IPS-18a (cell line): Measurements from ENCODE around the gene RERE.
A peak's percentile ranks its signal among the peaks of the same experiment; 100 is the strongest.
"Not testable (repeated sequence)": the region's sequence is repeated elsewhere in the genome, so short reads cannot be mapped to it uniquely, and the experiment has no call there.

Experiments used
- H3K27ac ChIP-seq: one replicate; pipeline ENCODE4 v1.5.1; 2013; ENCODE audit warnings: low read length
- H3K27me3 ChIP-seq: one replicate; pipeline ENCODE4 v1.6.1; 2013; ENCODE audit warnings: mild to moderate bottlenecking, low read length; ENCODE audit not compliant: control insufficient read depth, insufficient read depth
- H3K36me3 ChIP-seq: one replicate; pipeline ENCODE4 v1.6.1; 2013; ENCODE audit warnings: low read depth, low read length; ENCODE audit not compliant: control insufficient read depth
- H3K4me1 ChIP-seq: one replicate; pipeline ENCODE4 v1.6.1; 2013; ENCODE audit warnings: low read depth, low read length; ENCODE audit not compliant: control insufficient read depth
- H3K4me3 ChIP-seq: one replicate; pipeline ENCODE4 v1.5.1; 2013; ENCODE audit warnings: low read length
- H3K9ac ChIP-seq: one replicate; pipeline ENCODE4 v1.6.1; 2013; ENCODE audit warnings: mild to moderate bottlenecking, low read length, moderate library complexity
- H3K9me3 ChIP-seq: one replicate; pipeline ENCODE4 v1.6.1; 2013; ENCODE audit warnings: low read depth, low read length; ENCODE audit not compliant: control insufficient read depth

The RERE gene

DNA sequence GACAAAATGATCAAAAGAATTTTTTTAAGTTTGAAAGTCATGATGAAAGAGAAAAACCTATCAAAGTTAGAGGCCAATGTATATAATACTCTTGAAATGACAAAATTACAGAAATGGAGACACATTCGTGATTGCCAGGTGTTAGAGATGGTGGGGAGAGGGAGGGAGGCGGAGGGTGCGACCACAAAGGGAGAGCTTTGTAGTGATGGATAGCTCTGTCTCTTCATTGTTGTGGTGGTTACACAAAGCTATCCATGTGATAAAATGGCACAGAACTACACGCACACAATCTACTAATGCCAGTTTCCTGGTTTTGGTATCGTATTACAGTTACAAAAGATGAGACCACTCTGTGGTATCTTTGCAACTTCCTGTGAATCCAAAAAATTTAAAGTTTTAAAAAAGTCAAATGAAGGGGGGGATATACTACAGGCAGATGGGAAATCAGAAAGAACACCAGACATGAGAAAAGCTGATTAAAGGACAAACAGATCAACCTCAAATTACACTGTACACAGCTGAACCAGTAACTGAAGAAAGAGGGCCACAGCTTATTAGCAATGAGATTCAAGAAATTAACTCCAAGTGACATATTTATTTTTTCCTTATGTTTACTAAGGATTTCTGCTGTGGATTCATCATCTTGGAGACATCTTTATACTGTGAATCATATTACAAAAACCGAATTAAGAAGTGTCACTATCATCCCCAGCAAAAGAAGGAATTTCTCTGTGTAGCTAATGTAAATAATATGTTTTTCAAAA is 300.5 kb downstream of the RERE start:
- H3K9ac ChIP-seq: no peak overlapping the region
- H3K4me1 ChIP-seq: peaks cover 14% of the 10 kb centered on the region
- H3K4me3 ChIP-seq: no peak overlapping the region
- no peaks in the 10 kb centered on the region for H3K9me3 ChIP-seq
- H3K27me3 ChIP-seq: no peaks in the 10 kb centered on the region
- no peaks in the 10 kb centered on the region for H3K36me3 ChIP-seq
- peak overlapping the region; percentile 17 for H3K27ac ChIP-seq

DNA sequence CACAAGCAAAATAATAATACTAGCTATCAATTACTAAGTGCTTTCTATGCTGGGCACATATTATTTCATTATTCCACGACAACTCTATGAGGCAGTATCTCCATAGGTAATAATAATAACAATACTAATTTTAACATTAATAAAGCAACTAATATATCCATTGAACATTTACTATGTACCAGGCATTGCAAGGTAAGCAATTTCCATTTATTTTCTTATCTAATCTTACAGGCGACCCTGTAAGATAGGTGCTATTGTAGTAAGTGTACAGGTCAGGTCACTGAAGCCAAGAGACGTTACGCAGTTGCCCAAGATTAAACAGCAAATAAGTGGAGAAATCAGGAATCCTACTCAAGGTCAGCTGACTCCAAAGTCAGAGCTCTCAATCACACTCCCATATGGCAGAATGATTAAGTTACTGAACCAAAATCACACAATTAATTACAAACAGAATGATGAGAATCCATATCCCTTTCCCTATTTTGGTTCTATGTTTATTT is 301.1 kb downstream of the RERE start:
- Histone ChIP-seq H3K36me3 (no peaks in the 10 kb centered on the region), H3K4me1 (peaks cover 14% of the 10 kb centered on the region), H3K4me3 (no peak overlapping the region), H3K27me3 (no peaks in the 10 kb centered on the region), H3K9me3 (no peaks in the 10 kb centered on the region), H3K27ac (no peak overlapping the region), H3K9ac (no peak overlapping the region)

DNA sequence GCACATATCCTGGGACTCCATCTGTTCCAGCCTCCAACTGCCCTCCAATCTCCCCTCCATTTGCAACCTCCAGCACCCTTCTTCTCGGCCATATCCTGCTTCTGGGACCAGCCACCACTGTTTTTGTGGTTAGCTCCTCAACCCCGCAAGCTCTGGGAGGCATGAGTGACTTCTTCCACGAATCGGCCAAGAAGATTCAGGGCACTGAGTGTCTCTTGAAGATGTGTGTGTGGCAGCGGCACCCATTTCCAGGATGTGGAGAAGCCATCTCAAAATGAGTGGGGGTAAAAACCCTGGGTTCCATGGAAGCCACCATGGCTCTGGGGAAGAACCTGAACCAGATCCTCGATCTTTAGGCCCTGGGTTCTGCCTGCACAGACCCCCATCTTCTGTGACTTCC is 304.9 kb downstream of the RERE start:
- Histone ChIP-seq H3K4me1 (peaks cover 5% of the 10 kb centered on the region), H3K27me3 (no peaks in the 10 kb centered on the region), H3K9ac (no peak overlapping the region), H3K4me3 (no peak overlapping the region), H3K27ac (no peak overlapping the region), H3K36me3 (no peaks in the 10 kb centered on the region), H3K9me3 (no peaks in the 10 kb centered on the region)

DNA sequence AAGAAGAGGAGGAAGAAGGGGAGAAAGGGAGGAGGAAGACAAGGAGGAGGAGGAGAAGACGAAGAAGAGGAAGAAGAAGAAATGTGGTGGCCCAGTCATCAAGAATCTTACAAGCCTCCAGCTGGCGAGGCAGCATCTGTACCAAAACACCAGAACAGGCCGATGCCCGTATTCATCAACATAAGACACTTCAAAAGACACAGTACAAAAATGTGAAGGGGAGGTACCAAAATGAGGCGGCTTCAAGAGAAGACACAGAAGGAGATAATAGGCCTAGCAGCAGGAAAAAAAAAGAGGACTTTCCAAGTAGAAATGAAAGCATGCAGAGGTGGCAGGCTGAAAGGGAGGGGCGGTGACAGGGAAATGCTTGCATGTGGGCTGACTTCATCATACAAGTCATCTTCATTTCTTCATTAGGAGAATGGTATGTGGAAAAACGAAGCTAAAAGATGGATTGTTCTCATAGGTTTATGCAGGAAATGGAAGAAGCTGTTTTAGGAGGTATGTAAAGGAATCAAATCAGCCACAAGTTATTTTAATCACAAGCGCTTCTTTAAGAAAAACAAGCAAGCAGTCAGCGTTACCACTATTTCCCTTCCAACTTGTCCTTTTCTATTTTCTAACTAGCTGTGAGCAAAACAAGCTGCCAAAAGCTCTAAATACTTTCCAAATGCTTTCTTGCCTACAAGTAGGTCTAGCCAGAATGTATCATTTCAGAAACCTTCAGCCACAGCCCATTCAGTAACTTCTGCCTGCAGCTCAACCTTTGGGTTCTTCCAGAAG is 307.2 kb downstream of the RERE start:
- no peaks in the 10 kb centered on the region for H3K4me1 ChIP-seq
- no peak overlapping the region for H3K4me3 ChIP-seq
- no peaks in the 10 kb centered on the region for H3K36me3 ChIP-seq
- H3K27me3 ChIP-seq: no peaks in the 10 kb centered on the region
- H3K27ac ChIP-seq: no peak overlapping the region
- H3K9ac ChIP-seq: no peak overlapping the region
- H3K9me3 ChIP-seq: no peaks in the 10 kb centered on the region

DNA sequence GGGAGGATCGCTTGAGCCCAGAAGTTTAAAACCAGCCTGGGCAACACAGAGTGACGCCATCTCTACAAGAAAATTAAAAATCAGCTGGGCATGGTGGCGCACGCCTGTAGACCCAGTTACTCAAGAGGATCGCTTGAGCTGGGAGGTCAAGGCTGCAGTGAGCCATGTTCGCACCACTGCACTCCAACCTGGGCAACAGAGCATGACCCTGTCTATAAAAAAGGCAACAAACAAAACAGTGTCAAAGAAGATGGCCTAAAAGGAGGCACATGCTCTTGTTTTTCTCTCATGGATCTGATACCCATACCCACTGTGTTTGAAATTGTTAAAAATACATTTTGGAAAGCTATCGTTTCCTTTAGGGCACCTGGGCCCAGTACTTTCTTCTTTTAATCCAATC is 307.9 kb downstream of the RERE start:
- Histone ChIP-seq H3K36me3 (no peaks in the 10 kb centered on the region), H3K27me3 (no peaks in the 10 kb centered on the region), H3K27ac (no peak overlapping the region), H3K4me1 (no peaks in the 10 kb centered on the region), H3K9ac (no peak overlapping the region), H3K4me3 (no peak overlapping the region), H3K9me3 (no peaks in the 10 kb centered on the region)

DNA sequence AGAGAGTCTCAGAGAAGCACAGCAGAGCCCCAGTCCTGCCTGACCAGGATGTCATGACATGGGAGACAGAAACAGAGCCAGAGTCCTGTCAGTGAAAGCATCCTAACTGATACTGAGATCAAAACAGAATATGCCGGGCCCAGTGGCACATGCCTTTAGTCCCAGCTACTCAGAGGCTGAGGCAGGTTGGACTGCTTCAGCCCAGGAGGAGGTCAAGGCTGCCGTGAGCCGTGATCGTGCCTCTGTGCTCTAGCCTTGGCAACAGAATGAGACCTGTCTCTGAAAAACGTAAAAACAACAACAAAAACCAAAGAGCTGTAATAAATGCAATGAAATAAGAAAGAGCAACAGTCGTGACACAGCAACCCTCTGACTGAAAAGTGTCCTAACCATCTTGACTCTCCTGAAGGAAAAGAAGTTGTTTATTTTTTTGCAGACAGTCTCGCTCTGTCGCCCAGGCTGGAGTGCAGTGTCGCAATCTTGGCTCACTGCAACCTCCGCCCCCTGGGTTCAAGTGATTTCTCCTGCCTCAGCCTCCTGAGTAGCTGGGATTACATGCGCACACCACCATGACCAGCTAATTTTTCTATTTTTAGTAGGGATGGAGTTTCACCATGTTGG is 310.3 kb downstream of the RERE start:
- no peaks in the 10 kb centered on the region for H3K27me3 ChIP-seq
- no peaks in the 10 kb centered on the region for H3K36me3 ChIP-seq
- H3K4me3 ChIP-seq: no peak overlapping the region
- no peak overlapping the region for H3K9ac ChIP-seq
- no peak overlapping the region for H3K27ac ChIP-seq
- no peaks in the 10 kb centered on the region for H3K9me3 ChIP-seq
- no peaks in the 10 kb centered on the region for H3K4me1 ChIP-seq

DNA sequence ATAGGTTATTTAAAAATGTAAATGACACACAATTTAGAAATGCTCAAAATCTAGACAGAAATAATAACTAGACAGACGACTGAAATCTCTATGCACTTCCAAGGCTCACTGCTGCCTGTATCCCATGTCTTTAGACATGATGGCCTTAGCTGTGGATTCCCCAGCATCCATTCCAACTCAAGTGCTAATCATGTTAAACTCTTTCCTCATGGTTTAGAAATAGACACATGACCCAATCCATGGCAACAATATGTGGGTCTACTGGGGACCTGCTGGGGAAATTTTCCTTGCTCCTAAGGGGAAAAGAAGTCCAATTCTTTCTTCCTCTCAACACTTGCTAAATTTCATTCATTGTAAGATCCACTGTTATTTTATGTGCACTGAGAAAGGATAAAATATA is 311.0 kb downstream of the RERE start:
- no peak overlapping the region for H3K9ac ChIP-seq
- no peak overlapping the region for H3K4me3 ChIP-seq
- no peak overlapping the region for H3K27ac ChIP-seq
- no peaks in the 10 kb centered on the region for H3K9me3 ChIP-seq
- no peaks in the 10 kb centered on the region for H3K36me3 ChIP-seq
- no peaks in the 10 kb centered on the region for H3K27me3 ChIP-seq
- no peaks in the 10 kb centered on the region for H3K4me1 ChIP-seq

DNA sequence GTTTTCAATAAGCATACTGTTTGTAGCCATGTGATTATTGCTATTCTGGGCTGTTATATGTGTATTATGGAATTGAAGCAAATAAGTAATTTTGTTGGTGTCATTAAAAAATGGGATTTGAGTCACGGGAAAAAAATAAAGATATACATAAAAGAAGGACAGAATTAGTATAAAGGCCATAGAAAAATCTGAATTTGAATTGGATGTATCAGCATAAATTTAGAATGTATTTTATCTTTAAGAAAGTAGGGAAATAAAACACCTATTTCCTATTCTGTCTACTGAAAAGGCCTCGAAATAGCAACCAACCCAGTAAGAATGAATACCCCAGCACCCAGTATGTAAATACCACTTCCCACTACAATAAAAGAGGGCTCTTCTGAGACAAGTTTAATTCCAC is 313.6 kb downstream of the RERE start:
- H3K4me3 ChIP-seq: no peak overlapping the region
- no peaks in the 10 kb centered on the region for H3K27me3 ChIP-seq
- H3K36me3 ChIP-seq: no peaks in the 10 kb centered on the region
- H3K9ac ChIP-seq: no peak overlapping the region
- H3K9me3 ChIP-seq: no peaks in the 10 kb centered on the region
- H3K4me1 ChIP-seq: no peaks in the 10 kb centered on the region
- no peak overlapping the region for H3K27ac ChIP-seq

DNA sequence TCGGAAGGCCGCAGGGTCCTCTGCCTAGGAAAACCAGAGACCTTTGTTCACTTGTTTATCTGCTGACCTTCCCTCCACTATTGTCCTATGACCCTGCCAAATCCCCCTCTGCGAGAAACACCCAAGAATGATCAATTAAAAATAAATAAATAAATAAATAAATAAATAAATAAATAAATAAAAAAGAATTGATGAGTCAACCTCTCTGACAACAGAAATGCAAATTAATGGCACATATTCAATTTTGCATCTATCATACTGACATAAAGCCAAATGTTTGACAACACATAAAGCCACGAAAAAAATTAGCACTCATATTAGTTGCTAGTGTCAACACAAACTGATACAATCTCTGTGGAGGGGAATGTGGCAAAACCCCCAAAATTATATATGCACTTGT is 314.5 kb downstream of the RERE start:
- H3K27ac ChIP-seq, H3K4me3 ChIP-seq, H3K9me3 ChIP-seq, H3K4me1 ChIP-seq, H3K36me3 ChIP-seq, H3K9ac ChIP-seq, H3K27me3 ChIP-seq: not testable (repeated sequence)

DNA sequence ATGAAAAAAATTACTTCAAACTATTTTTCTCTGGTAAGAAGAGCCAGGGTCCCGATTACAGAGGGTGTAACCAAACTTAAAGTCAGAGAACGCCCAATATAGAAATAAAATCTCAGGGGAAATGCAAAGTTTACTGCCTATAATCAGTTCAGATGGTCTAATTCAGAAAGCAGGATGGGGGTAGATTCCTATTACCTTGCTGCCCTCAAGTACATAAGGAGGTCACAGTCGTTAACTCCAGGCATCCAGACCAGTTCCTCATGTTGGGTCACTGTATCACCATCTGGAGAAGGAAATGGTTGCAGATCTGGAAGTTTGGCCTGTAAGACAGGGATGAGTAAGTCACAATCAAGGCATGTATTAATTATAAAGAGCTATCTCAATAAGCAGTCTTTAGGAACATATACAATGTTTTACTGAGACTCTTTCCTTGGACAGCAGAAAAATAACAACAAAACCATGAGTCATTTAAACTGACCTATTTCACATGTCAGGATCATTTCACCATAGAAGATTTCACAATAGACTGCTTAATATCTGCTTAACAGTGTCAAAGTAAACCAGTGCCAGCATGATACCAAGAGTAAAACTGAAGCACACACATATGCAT is 320.1 kb downstream of the RERE start:
- no peaks in the 10 kb centered on the region for H3K9me3 ChIP-seq
- no peak overlapping the region for H3K4me3 ChIP-seq
- no peaks in the 10 kb centered on the region for H3K27me3 ChIP-seq
- H3K9ac ChIP-seq: no peak overlapping the region
- peaks cover 28% of the 10 kb centered on the region for H3K36me3 ChIP-seq
- H3K4me1 ChIP-seq: no peaks in the 10 kb centered on the region
- no peak overlapping the region for H3K27ac ChIP-seq

DNA sequence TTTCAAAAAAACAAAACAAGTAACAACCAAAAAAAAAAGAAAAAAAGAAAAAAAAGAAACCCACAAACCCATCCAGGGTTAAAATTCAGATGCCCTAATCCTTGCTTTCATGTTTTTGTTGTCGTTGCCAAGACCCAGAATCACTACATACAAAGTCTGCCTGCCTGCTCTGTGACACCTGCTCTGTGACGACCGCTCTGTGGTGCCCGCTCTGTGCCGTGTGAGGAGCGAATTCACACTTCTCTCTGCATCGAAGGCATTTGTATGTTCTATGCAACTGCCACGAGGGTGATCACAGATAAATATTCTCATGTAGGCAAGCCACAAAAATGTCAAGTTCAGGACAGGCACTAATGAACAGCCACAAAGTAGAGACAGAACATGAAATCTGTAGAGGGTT is 321.0 kb downstream of the RERE start:
- peaks cover 28% of the 10 kb centered on the region for H3K36me3 ChIP-seq
- H3K9me3 ChIP-seq: no peaks in the 10 kb centered on the region
- no peaks in the 10 kb centered on the region for H3K27me3 ChIP-seq
- H3K4me3 ChIP-seq: no peak overlapping the region
- no peak overlapping the region for H3K9ac ChIP-seq
- no peaks in the 10 kb centered on the region for H3K4me1 ChIP-seq
- no peak overlapping the region for H3K27ac ChIP-seq
